ENCODE results near the gene RPRD1A. TPM values are rescaled to one million over a fixed set of nuclear protein-coding genes. Genes with fewer than 3 reads are reported as not detected.
"Not testable (repeated sequence)": the region's sequence is repeated elsewhere in the genome, so short reads cannot be mapped to it uniquely, and the experiment has no call there.

The RPRD1A gene
- total RNA-seq, 1 donor from 2014 or later: 35.5 TPM

GRCh38 chr18:36089001-36089400 lies 21.6 kb upstream of the RPRD1A start:
- Mint-ChIP-seq H3K4me3 (ENCODE audit: unreplicated experiment) (no peak overlapping the region), H3K27me3 (ENCODE audit: low read depth) (no peaks in the 10 kb centered on the region), H3K27ac (ENCODE audit: unreplicated experiment) (no peak overlapping the region), H3K36me3 (ENCODE audit: low read depth) (no peaks in the 10 kb centered on the region), H3K4me1 (ENCODE audit: low read depth) (no peaks in the 10 kb centered on the region), H3K9me3 (ENCODE audit: low read depth) (peaks cover 6% of the 10 kb centered on the region)
- no peak for TF ChIP-seq CTCF (IDR thresholded peaks at IDR 0.05)
- no peak for DNase-seq (ENCODE audit: low spot score)

DNA sequence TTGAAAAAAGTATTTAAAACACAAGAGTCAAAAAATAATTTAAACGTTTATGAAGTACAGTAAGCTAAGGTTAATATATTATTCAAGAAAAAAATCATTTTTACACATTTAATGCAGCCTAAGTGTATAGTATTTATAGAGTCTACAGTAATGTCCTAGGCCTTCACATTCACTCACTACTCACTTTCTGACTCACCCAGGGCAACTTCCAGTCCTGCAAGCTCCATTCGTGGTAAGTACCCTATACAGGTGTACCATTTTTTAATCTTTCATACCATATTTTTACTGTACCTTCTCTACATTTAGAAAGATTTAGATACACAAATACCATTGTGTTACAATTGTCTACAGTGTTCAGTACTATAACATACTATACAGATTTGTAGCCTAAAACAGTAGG lies 20.9 kb upstream of the RPRD1A start:
- Mint-ChIP-seq H3K9me3 (ENCODE audit: low read depth) (peaks cover 6% of the 10 kb centered on the region), H3K4me1 (ENCODE audit: low read depth) (no peaks in the 10 kb centered on the region), H3K27me3 (ENCODE audit: low read depth) (no peaks in the 10 kb centered on the region), H3K4me3 (ENCODE audit: unreplicated experiment) (no peak overlapping the region), H3K36me3 (ENCODE audit: low read depth) (no peaks in the 10 kb centered on the region), H3K27ac (ENCODE audit: unreplicated experiment) (no peak overlapping the region)
- no peak for TF ChIP-seq CTCF (IDR thresholded peaks at IDR 0.05)
- DNase-seq (ENCODE audit: low spot score): no peak

GRCh38 chr18:36086186-36086585 lies 18.8 kb upstream of the RPRD1A start:
- peaks cover 2% of the 10 kb centered on the region for H3K36me3 Mint-ChIP-seq (ENCODE audit: low read depth)
- no peaks in the 10 kb centered on the region for H3K4me1 Mint-ChIP-seq (ENCODE audit: low read depth)
- peaks cover 3% of the 10 kb centered on the region for H3K27me3 Mint-ChIP-seq (ENCODE audit: low read depth)
- no peak overlapping the region for H3K27ac Mint-ChIP-seq (ENCODE audit: unreplicated experiment)
- H3K4me3 Mint-ChIP-seq (ENCODE audit: unreplicated experiment): no peak overlapping the region
- TF ChIP-seq CTCF (IDR thresholded peaks at IDR 0.05): no peak
- no peak for DNase-seq (ENCODE audit: low spot score)
- H3K9me3 Mint-ChIP-seq (ENCODE audit: low read depth): peaks cover 11% of the 10 kb centered on the region

- H3K27ac Mint-ChIP-seq (ENCODE audit: unreplicated experiment): no peak overlapping the region
- no peaks in the 10 kb centered on the region for H3K4me1 Mint-ChIP-seq (ENCODE audit: low read depth)
- H3K27me3 Mint-ChIP-seq (ENCODE audit: low read depth): peaks cover 3% of the 10 kb centered on the region
- TF ChIP-seq CTCF (IDR thresholded peaks at IDR 0.05): no peak
- peaks cover 3% of the 10 kb centered on the region for H3K36me3 Mint-ChIP-seq (ENCODE audit: low read depth)
- no peak overlapping the region for H3K4me3 Mint-ChIP-seq (ENCODE audit: unreplicated experiment)
- H3K9me3 Mint-ChIP-seq (ENCODE audit: low read depth): peaks cover 15% of the 10 kb centered on the region
- no peak for DNase-seq (ENCODE audit: low spot score)
Measured at GRCh38 chr18:36085195-36085594, 17.8 kb upstream of the RPRD1A start.

DNA sequence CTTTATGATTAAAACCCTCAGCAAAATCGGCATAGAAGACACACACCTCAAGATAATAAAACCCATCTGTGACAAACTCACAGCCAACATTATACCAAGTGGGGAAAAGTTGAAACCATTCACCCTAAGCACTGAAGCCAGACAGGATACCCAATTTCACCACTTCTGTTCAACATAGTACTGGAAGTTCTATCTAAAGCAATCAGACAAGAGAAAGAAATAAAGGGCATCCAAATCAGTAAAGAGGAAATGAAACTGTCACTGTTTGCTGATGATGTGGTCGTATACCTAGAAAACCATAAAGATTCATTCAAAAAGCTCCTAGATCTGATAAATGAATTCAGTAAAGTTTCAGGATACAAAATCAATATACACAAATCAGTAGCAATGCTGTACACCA lies 16.4 kb upstream of the RPRD1A start:
- no peak for DNase-seq (ENCODE audit: low spot score)
- no peak for TF ChIP-seq CTCF (IDR thresholded peaks at IDR 0.05)
- H3K36me3 Mint-ChIP-seq (ENCODE audit: low read depth): peaks cover 3% of the 10 kb centered on the region
- H3K27me3 Mint-ChIP-seq (ENCODE audit: low read depth): peaks cover 3% of the 10 kb centered on the region
- peaks cover 12% of the 10 kb centered on the region for H3K4me1 Mint-ChIP-seq (ENCODE audit: low read depth)
- no peak overlapping the region for H3K4me3 Mint-ChIP-seq (ENCODE audit: unreplicated experiment)
- peaks cover 15% of the 10 kb centered on the region for H3K9me3 Mint-ChIP-seq (ENCODE audit: low read depth)
- H3K27ac Mint-ChIP-seq (ENCODE audit: unreplicated experiment): no peak overlapping the region

GRCh38 chr18:36081118-36081517 lies 13.8 kb upstream of the RPRD1A start:
- not testable (repeated sequence) for H3K4me3 Mint-ChIP-seq (ENCODE audit: unreplicated experiment); H3K36me3 Mint-ChIP-seq (ENCODE audit: low read depth); DNase-seq (ENCODE audit: low spot score); H3K27me3 Mint-ChIP-seq (ENCODE audit: low read depth); H3K27ac Mint-ChIP-seq (ENCODE audit: unreplicated experiment)
- Mint-ChIP-seq H3K4me1 (ENCODE audit: low read depth) (peaks cover 14% of the 10 kb centered on the region), H3K9me3 (ENCODE audit: low read depth) (peaks cover 15% of the 10 kb centered on the region)
